Tibial nerve (tissue), 4 donors: ENCODE measurements around the gene EXOC2.

ENCODE experiments used
- CTCF ChIP-seq, 5 experiments: fragments of 200-600 bp in 3 of 5; fragments of 450-650 bp in 2 of 5; sonication (generic) in 3 of 5; IDR thresholded peaks; one replicate each; pipeline ENCODE4 v1.5.1; 2016 to 2019; ENCODE audit warnings: antibody characterized with exemption in 5 of 5, mild to moderate bottlenecking in 3 of 5, moderate library complexity in 2 of 5
- EP300 ChIP-seq, 2 donors: sonication (generic); formaldehyde crosslinking; IDR thresholded peaks; one replicate each; pipeline ENCODE4 v1.6.1; 2017; ENCODE audit warnings: antibody characterized with exemption in 2 of 2, mild to moderate bottlenecking in 1 of 2
- POLR2A ChIP-seq, 2 donors: fragments of 450-650 bp; IDR thresholded peaks; one replicate each; pipeline ENCODE4 v1.6.1; 2017; ENCODE audit warnings: antibody characterized with exemption in 2 of 2, mild to moderate bottlenecking in 2 of 2, moderate library complexity in 2 of 2

DNA sequence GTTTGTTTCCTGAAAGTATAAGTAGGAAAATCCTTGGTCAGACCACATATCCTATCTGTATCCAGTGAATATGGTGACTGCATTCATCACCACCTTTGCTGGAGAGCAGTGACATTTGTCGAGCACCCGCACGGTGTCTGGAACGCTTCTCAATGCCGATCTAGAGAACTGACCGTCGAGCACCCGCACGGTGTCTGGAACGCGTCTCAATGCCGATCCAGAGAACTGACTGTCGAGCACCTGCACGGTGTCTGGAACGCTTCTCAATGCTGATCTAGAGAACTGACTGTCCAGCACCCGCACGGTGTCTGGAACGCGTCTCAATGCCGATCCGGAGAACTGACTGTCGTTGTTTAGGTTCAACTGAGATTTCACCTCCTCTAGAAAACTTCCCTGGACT, 103.8 kb downstream of the EXOC2 start:
- no peak for TF ChIP-seq POLR2A (IDR thresholded peaks at IDR 0.05)
- no peak for TF ChIP-seq CTCF (IDR thresholded peaks at IDR 0.05)
- TF ChIP-seq EP300 (IDR thresholded peaks at IDR 0.05): no peak
